ENCODE results near the gene ITM2B.

Gene ITM2B

DNA sequence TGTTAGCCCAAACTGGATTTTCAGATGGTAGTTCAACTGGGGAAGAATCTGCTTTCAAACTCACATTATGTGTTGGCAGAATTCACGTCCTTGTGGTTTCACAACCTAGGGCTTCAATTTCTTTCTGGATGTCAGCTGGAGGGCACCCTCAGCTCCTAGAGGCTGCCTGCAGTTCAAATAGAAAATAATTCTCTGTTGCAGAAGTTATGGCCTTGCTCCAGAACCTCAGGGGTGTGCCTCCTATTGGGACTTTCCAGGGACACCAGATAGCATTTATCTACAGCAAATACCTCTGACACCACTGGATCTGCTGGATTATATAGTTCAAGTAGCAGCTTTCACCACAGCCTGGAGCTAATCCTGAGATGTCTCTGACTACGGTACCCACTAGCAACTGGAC, 58.7 kb downstream of the ITM2B start:
- H4K20me1 ChIP-seq (ENCODE audit: control insufficient read depth, insufficient read depth, low read depth, low read length): no peaks in the 10 kb centered on the region
- H3K4me2 ChIP-seq (ENCODE audit: low read length): no peak overlapping the region
- TF ChIP-seq EZH2phosphoT487 (IDR thresholded peaks at IDR 0.05; ENCODE audit: borderline replicate concordance, low read length): no peak
- TF ChIP-seq, protein P1, sequence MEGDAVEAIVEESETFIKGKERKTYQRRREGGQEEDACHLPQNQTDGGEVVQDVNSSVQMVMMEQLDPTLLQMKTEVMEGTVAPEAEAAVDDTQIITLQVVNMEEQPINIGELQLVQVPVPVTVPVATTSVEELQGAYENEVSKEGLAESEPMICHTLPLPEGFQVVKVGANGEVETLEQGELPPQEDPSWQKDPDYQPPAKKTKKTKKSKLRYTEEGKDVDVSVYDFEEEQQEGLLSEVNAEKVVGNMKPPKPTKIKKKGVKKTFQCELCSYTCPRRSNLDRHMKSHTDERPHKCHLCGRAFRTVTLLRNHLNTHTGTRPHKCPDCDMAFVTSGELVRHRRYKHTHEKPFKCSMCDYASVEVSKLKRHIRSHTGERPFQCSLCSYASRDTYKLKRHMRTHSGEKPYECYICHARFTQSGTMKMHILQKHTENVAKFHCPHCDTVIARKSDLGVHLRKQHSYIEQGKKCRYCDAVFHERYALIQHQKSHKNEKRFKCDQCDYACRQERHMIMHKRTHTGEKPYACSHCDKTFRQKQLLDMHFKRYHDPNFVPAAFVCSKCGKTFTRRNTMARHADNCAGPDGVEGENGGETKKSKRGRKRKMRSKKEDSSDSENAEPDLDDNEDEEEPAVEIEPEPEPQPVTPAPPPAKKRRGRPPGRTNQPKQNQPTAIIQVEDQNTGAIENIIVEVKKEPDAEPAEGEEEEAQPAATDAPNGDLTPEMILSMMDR (IDR thresholded peaks at IDR 0.05; ENCODE audit: low read depth, low read length, poor library complexity, severe bottlenecking): no peak
- H3K9me3 ChIP-seq (ENCODE audit: control insufficient read depth, insufficient read depth, low read length): no peaks in the 10 kb centered on the region
- no peaks in the 10 kb centered on the region for H3K36me3 ChIP-seq (ENCODE audit: control insufficient read depth, low read length)
- peaks cover 16% of the 10 kb centered on the region for H3K4me1 ChIP-seq (ENCODE audit: control insufficient read depth, low read length)
- no peak overlapping the region for H3K4me3 ChIP-seq (ENCODE audit: low read length)
- H3F3A ChIP-seq (ENCODE audit: control insufficient read depth, insufficient read depth): no peaks in the 10 kb centered on the region
- no peaks in the 10 kb centered on the region for H3K9me2 ChIP-seq (replicated peaks; ENCODE audit: control insufficient read depth, low read length)
- no peaks in the 10 kb centered on the region for H3K27me3 ChIP-seq (ENCODE audit: control insufficient read depth, low read length)
- H3K27ac ChIP-seq (ENCODE audit: low read depth, low read length): no peak overlapping the region
- H3K79me2 ChIP-seq (ENCODE audit: control insufficient read depth, low read length): no peaks in the 10 kb centered on the region

DNA sequence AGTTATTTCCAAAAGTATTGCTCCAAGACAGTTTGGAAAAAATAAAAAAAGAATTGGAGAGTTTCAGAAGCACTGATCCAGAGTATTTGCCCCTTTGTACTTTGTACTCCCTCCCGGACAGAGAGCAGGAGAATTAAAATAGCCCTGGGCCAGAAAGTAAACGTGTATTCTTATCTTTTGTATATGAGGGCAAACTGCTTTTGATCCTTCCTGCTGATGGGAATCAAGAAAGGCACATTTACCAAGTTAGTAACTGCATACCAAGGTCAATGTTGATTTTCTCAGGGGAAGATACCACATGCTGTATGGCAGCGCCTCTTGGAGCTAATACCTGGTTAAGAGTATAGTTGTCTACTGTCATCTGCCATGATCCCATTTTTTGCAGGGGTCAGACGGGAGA, 59.6 kb downstream of the ITM2B start:
- Histone ChIP-seq H3K4me3 (ENCODE audit: low read length) (no peak overlapping the region), H3K9me2 (replicated peaks; ENCODE audit: control insufficient read depth, low read length) (no peaks in the 10 kb centered on the region), H4K20me1 (ENCODE audit: control insufficient read depth, insufficient read depth, low read depth, low read length) (no peaks in the 10 kb centered on the region), H3K4me1 (ENCODE audit: control insufficient read depth, low read length) (peaks cover 12% of the 10 kb centered on the region), H3K27ac (ENCODE audit: low read depth, low read length) (no peak overlapping the region), H3K79me2 (ENCODE audit: control insufficient read depth, low read length) (no peaks in the 10 kb centered on the region), H3K9me3 (ENCODE audit: control insufficient read depth, insufficient read depth, low read length) (no peaks in the 10 kb centered on the region), H3K4me2 (ENCODE audit: low read length) (no peak overlapping the region), H3K27me3 (ENCODE audit: control insufficient read depth, low read length) (no peaks in the 10 kb centered on the region), H3K36me3 (ENCODE audit: control insufficient read depth, low read length) (no peaks in the 10 kb centered on the region), H3F3A (ENCODE audit: control insufficient read depth, insufficient read depth) (no peaks in the 10 kb centered on the region)
- TF ChIP-seq EZH2phosphoT487 (IDR thresholded peaks at IDR 0.05; ENCODE audit: borderline replicate concordance, low read length): no peak
- TF ChIP-seq, protein P1 (IDR thresholded peaks at IDR 0.05; ENCODE audit: low read depth, low read length, poor library complexity, severe bottlenecking): no peak

DNA sequence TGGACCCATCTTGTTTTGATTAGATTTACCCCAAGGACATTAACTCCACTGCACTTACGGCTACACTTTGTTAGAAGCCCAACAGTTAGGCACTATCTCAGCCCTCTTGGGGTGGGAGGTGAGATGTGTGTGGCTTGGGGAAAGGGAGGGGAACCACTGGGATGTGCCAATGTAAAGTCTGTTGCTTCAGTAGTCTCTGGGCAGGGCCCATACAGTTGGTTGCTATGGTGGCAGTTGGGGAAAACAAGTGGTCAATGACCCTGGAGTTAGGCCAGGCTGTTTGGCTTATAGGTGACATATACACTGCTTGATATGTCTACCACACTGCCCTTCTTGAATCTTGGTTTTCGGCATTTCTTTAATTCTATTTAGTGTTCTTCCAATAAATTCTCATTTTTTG, 61.6 kb downstream of the ITM2B start:
- Histone ChIP-seq H3K27me3 (ENCODE audit: control insufficient read depth, low read length) (no peaks in the 10 kb centered on the region), H3K79me2 (ENCODE audit: control insufficient read depth, low read length) (no peaks in the 10 kb centered on the region), H3K4me3 (ENCODE audit: low read length) (no peak overlapping the region), H3K9me2 (replicated peaks; ENCODE audit: control insufficient read depth, low read length) (no peaks in the 10 kb centered on the region), H3K36me3 (ENCODE audit: control insufficient read depth, low read length) (no peaks in the 10 kb centered on the region), H3K4me1 (ENCODE audit: control insufficient read depth, low read length) (peaks cover 12% of the 10 kb centered on the region), H3K27ac (ENCODE audit: low read depth, low read length) (no peak overlapping the region), H3K9me3 (ENCODE audit: control insufficient read depth, insufficient read depth, low read length) (no peaks in the 10 kb centered on the region), H3F3A (ENCODE audit: control insufficient read depth, insufficient read depth) (no peaks in the 10 kb centered on the region), H3K4me2 (ENCODE audit: low read length) (no peak overlapping the region), H4K20me1 (ENCODE audit: control insufficient read depth, insufficient read depth, low read depth, low read length) (no peaks in the 10 kb centered on the region)
- no peak for TF ChIP-seq EZH2phosphoT487 (IDR thresholded peaks at IDR 0.05; ENCODE audit: borderline replicate concordance, low read length)
- TF ChIP-seq, protein P1 (IDR thresholded peaks at IDR 0.05; ENCODE audit: low read depth, low read length, poor library complexity, severe bottlenecking): no peak

DNA sequence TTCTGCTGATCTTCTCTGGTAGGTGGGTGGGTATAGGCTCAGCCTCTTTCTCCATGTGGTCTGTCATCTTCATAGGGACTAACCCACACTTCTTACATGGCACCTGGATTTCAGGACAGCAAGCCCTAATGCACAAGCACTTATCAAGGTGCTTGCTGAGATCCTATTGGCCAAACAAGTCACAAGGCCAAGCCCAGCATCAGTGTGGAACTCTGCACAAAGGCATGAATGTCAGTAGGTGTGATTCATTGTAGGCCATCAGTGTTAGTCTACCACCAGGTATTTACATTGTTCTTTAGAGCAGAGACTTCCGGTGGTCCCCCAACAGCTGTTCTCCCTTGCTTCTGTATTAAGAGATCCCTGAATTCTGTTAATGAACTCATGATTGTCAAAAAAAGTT, 62.3 kb downstream of the ITM2B start:
- no peaks in the 10 kb centered on the region for H3K9me3 ChIP-seq (ENCODE audit: control insufficient read depth, insufficient read depth, low read length)
- H3K27ac ChIP-seq (ENCODE audit: low read depth, low read length): no peak overlapping the region
- H3K4me2 ChIP-seq (ENCODE audit: low read length): no peak overlapping the region
- H3K27me3 ChIP-seq (ENCODE audit: control insufficient read depth, low read length): no peaks in the 10 kb centered on the region
- H4K20me1 ChIP-seq (ENCODE audit: control insufficient read depth, insufficient read depth, low read depth, low read length): no peaks in the 10 kb centered on the region
- H3K4me1 ChIP-seq (ENCODE audit: control insufficient read depth, low read length): peaks cover 12% of the 10 kb centered on the region
- no peaks in the 10 kb centered on the region for H3K36me3 ChIP-seq (ENCODE audit: control insufficient read depth, low read length)
- no peak for TF ChIP-seq EZH2phosphoT487 (IDR thresholded peaks at IDR 0.05; ENCODE audit: borderline replicate concordance, low read length)
- TF ChIP-seq, protein P1 (IDR thresholded peaks at IDR 0.05; ENCODE audit: low read depth, low read length, poor library complexity, severe bottlenecking): no peak
- H3K9me2 ChIP-seq (replicated peaks; ENCODE audit: control insufficient read depth, low read length): no peaks in the 10 kb centered on the region
- H3K4me3 ChIP-seq (ENCODE audit: low read length): no peak overlapping the region
- H3F3A ChIP-seq (ENCODE audit: control insufficient read depth, insufficient read depth): no peaks in the 10 kb centered on the region
- H3K79me2 ChIP-seq (ENCODE audit: control insufficient read depth, low read length): no peaks in the 10 kb centered on the region

Measured in DOHH2 (cell line).